Renal cortex interstitium (tissue), 11 donors: ENCODE data around the gene RNF166. TPM values are rescaled to one million over a fixed set of nuclear protein-coding genes. Genes with fewer than 3 reads are reported as not detected.

Experiments used
- DNase-seq, 11 donors: peaks; one replicate each; pipeline ENCODE4 v3.0.0-alpha.2; 2013; ENCODE audit warnings: low read depth in 9 of 11, low spot score in 4 of 11; ENCODE audit errors: extremely low read depth in 1 of 11
- polyA plus RNA-seq, 3 donors: library from polyadenylated mRNA; unstranded; fragments of 120-200 nt; gene quantifications; one replicate each; pipeline ENCODE4 v1.2.1, GENCODE V29; 2013; ENCODE audit not compliant: insufficient read length in 3 of 3

Gene RNF166
- polyA plus RNA-seq, 3 donors: 14.5 to 22.4 (median 20.1) TPM

DNA sequence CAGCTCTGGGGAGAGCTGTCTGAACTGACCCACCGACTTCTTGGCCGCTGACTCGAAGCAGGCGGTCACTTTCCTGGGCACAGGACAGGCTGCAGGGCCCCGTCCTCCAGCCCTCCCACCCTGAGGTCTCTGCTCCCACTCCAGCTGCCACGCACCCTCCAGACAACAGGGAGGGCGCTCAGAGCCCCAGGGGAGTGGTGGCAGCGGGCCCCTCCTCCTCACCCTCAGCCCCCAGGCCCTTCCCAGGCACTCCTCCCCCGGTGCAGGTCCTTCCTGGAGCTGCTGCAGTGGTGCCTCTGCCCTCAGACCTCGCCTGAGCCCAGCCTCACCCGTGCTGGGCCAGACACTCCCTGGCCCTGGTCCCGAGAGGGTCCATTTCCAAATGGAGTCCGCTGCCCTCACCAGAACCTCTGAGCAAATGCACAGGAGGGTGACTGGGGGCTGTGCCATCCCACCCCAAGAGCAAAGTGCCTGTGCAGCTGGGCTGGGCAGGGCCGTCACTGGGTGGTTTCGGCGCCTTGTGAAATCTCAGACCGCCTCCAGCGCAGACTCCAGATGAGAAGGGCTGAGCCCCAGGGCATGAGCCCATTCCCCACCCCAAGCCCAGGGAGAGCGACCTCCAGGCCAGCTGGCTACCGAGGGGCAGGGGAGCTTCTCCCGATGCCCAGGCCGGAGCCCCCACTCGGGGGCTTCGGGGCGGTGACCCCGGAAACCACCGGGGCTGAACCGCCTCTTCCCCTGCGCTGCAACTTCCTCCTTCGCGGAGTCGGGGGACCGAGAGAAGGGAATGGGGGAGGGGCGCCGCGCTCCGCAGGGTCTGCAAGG lies 56.1 kb downstream of the RNF166 start:
- DNase-seq: no peak

DNA sequence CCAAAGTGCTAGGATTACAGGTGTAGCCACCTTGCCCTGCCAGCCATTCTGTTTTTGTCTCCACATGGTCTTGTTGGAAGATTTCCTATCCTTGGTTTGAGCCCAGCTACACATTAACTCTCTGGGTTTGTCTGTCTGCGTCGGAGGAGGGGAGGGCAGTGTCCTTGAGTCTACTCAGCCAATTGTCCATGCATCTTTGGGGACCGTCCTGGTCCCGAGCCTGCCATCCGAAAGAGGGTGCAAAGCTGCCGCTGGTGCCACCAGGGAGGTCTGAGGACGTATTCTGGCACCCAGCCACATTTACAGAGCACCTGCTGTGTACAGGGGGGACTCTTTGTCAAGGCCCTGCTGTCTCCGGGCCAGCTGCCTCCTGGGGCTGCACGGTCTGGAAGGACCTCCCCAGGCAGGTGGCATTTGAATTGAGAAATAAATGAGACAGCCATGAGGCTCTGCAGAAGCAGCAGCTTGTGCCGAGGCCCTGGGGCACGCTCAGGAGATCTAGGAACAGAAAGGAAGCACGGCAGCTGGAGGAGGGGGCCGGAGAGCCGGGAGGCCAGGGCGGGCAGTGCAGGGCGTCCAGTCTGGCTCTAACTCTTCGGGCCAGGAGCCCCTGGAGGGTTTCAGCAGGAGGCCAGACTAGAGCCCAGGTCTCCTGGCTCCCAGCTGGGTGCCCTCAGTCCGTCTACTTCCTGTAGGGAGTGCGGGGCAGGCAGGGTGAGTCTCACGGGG lies 56.8 kb downstream of the RNF166 start:
- DNase-seq: no peak

DNA sequence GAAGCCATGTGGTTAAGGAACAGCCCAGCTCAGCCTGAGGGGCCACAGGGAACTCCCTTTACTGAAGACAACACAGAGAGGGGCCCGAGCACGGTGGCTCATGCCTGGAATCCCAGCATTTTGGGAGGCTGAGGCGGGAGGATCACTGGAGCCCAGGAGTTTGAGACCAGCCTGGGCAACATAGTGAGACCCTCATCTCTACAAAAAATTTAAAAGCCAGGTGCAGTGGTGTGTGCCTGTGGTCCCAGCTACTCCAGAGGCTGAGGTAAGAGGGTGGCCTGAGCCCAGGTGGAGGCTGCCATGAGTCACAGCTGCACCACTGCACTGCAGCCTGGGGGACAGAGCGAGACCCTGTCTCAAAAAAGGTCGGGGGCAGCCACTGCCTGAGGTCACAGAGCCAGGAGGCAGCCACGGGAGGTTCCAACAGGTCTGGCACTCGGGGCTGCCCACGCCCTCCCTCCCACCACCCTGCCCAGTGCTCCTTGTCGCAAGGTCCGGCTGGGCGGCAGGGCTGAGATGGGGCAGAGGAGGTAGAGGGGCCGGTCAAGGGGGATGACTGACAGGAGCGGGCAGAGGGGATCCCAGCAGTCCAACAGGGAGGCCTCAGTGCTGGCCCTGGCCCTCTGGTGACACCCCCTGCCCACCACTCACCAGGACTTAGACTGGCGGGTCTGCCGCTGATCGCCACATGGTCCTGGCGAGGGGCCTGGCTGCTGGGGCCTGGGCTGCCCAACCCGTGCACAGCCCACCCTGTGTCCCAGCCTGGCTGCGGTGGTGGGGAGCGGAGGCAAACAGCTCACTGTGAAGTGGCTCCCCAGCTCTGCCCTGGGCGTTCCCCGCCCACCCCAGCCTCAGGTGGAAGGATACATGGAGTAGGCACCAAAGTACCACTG lies 58.8 kb downstream of the RNF166 start:
- DNase-seq: no peak

Other genes starting within 250 kb of the RNF166 start
- gene ZC3H18, start 136.0 kb downstream of the RNF166 start, polyA plus RNA-seq: 10 to 100 TPM; 35.8 to 43.3 (median 40.5) TPM
- not detected for gene IL17C, start 67.8 kb downstream of the RNF166 start, polyA plus RNA-seq
- 100 to 1,000 TPM in 2 of 3 donors, 10 to 100 TPM in 1; 92.4 to 157 (median 142) TPM for gene CYBA, start 55.4 kb downstream of the RNF166 start, polyA plus RNA-seq
- 10 to 100 TPM; 27.9 to 43.7 (median 39.8) TPM for gene MVD, start 43.3 kb downstream of the RNF166 start, polyA plus RNA-seq
- gene SNAI3, start 19.9 kb downstream of the RNF166 start, polyA plus RNA-seq: under 1 TPM; 0.59 to 0.94 (median 0.78) TPM
- 10 to 100 TPM; 10.1 to 17.8 (median 13.3) TPM for gene CTU2, start 95 bp upstream of the RNF166 start, polyA plus RNA-seq
- gene PIEZO1, start 78.8 kb upstream of the RNF166 start, polyA plus RNA-seq: 10 to 100 TPM; 31.6 to 70.3 (median 48.9) TPM
- gene CDT1, start 97.4 kb upstream of the RNF166 start, polyA plus RNA-seq: 10 to 100 TPM; 11.3 to 23.2 (median 19.1) TPM
- 100 to 1,000 TPM in 1 of 3 donors, 10 to 100 TPM in 2; 70.7 to 114 (median 97.3) TPM for gene APRT, start 105.5 kb upstream of the RNF166 start, polyA plus RNA-seq
- gene GALNS, start 150.5 kb upstream of the RNF166 start, polyA plus RNA-seq: 10 to 100 TPM; 17.6 to 27.3 (median 26.8) TPM
- 10 to 100 TPM; 63.0 to 85.3 (median 76.6) TPM for gene TRAPPC2L, start 150.7 kb upstream of the RNF166 start, polyA plus RNA-seq
- gene PABPN1L, start 160.3 kb upstream of the RNF166 start, polyA plus RNA-seq: not detected